SK-N-SH (cell line): Measurements from ENCODE around the gene POLDIP3. TPM values are rescaled to one million over a fixed set of nuclear protein-coding genes. Genes with fewer than 3 reads are reported as not detected.

ENCODE experiments used
- CTCF ChIA-PET: fragments of 300-600, 350-600 bp; formaldehyde crosslinking; extraction: SDS; loops from one replicate; lab custom pipeline; 2021; lab: Yijun Ruan, JAX
- POLR2A ChIA-PET: fragments of 350-600 bp; sonication (Branson Sonifier 250); formaldehyde crosslinking; extraction: SDS; loops from one replicate; lab custom pipeline; 2020; ENCODE audit warnings: antibody characterized with exemption, inconsistent platforms; lab: Yijun Ruan, JAX
- DNase-seq: peaks from one replicate; pipeline ENCODE4 v3.0.0; 2012
- H2AFZ ChIP-seq: fragments of 200-600 bp; sonication (generic); 2 replicates; pipeline ENCODE4 v1.8.1; 2016; ENCODE audit warnings: antibody characterized with exemption, mild to moderate bottlenecking, low read depth
- H3F3A ChIP-seq: fragments of 200-600 bp; sonication (generic); replicated peaks from 2 replicates; pipeline ENCODE3; 2016; ENCODE audit warnings: antibody characterized with exemption, mild to moderate bottlenecking; ENCODE audit not compliant: insufficient read depth
- H3K27ac ChIP-seq, 2 experiments: fragments of 200-500 bp in 1 of 2; fragments of 200-600 bp in 1 of 2; sonication (Bioruptor generic) in 1 of 2; sonication (generic), shearing (Covaris generic) in 1 of 2; 2 replicates each; pipeline versions ENCODE4 v1.5.1 to v1.6.1; 2014 to 2016; ENCODE audit warnings: low read depth in 2 of 2, inconsistent platforms in 1 of 2, low read length in 1 of 2, mild to moderate bottlenecking in 1 of 2, mixed read lengths in 1 of 2
- H3K27me3 ChIP-seq: fragments of 200-600 bp; sonication (generic), shearing (Covaris generic); 2 replicates; pipeline ENCODE4 v1.6.1; 2016; ENCODE audit warnings: mixed run types; ENCODE audit not compliant: insufficient read depth
- H3K36me3 ChIP-seq, 2 experiments: fragments of 200-500 bp in 1 of 2; fragments of 200-600 bp in 1 of 2; sonication (Bioruptor generic) in 1 of 2; sonication (generic) in 1 of 2; replicated peaks in 1 of 2; 2 replicates each; pipeline versions ENCODE3 to v1.5.1; 2014 to 2016; ENCODE audit warnings: low read length in 1 of 2, mild to moderate bottlenecking in 1 of 2; ENCODE audit not compliant: insufficient read depth in 2 of 2, control insufficient read depth in 1 of 2
- H3K4me1 ChIP-seq, 2 experiments: fragments of 200-500 bp in 1 of 2; fragments of 200-600 bp in 1 of 2; sonication (Bioruptor generic) in 1 of 2; sonication (generic), shearing (Covaris generic) in 1 of 2; 2 replicates each; pipeline versions ENCODE4 v1.5.1 to v1.6.1; 2014 to 2016; ENCODE audit warnings: low read depth in 1 of 2, low read length in 1 of 2, mixed run types in 1 of 2; ENCODE audit not compliant: insufficient read depth in 2 of 2, control insufficient read depth in 1 of 2
- H3K4me2 ChIP-seq: fragments of 200-600 bp; sonication (generic), shearing (Covaris generic); 2 replicates; pipeline ENCODE4 v1.6.1; 2017; ENCODE audit warnings: mixed run types
- H3K4me3 ChIP-seq, 2 experiments: fragments of 200-500 bp in 1 of 2; fragments of 200-600 bp in 1 of 2; sonication (Bioruptor generic) in 1 of 2; sonication (generic), shearing (Covaris generic) in 1 of 2; 2 replicates each; pipeline versions ENCODE4 v1.5.1 to v1.8.1; 2014 to 2016; ENCODE audit warnings: low read depth in 2 of 2, inconsistent platforms in 1 of 2, low read length in 1 of 2, mild to moderate bottlenecking in 1 of 2, mixed read lengths in 1 of 2, moderate library complexity in 1 of 2
- H3K79me2 ChIP-seq: fragments of 200-600 bp; sonication (generic); 2 replicates; pipeline ENCODE4 v1.8.1; 2017; ENCODE audit warnings: mild to moderate bottlenecking; ENCODE audit not compliant: insufficient read depth
- H3K9ac ChIP-seq: fragments of 200-600 bp; sonication (generic); 2 replicates; pipeline ENCODE4 v1.6.1; 2017; ENCODE audit warnings: mixed run types
- H3K9me2 ChIP-seq: fragments of 200-600 bp; sonication (generic); 2 replicates; pipeline ENCODE4 v1.6.1; 2017; ENCODE audit warnings: mixed run types
- H3K9me3 ChIP-seq: fragments of 200-600 bp; sonication (generic); 2 replicates; pipeline ENCODE4 v1.6.1; 2017; ENCODE audit warnings: mixed run types, mild to moderate bottlenecking, moderate library complexity
- H4K20me1 ChIP-seq: fragments of 200-600 bp; sonication (generic); 2 replicates; pipeline ENCODE4 v1.6.1; 2017; ENCODE audit warnings: mild to moderate bottlenecking, mixed run types; ENCODE audit not compliant: insufficient read depth
- EP300 ChIP-seq, 2 experiments: IDR thresholded peaks; 2 replicates each; pipeline versions ENCODE4 v1.4.0 to v1.6.1; 2012; ENCODE audit warnings: borderline replicate concordance in 1 of 2, low read depth in 1 of 2, low read length in 1 of 2
- EZH2phosphoT487 ChIP-seq: fragments of 200-600 bp; sonication (generic); IDR thresholded peaks from 2 replicates; pipeline ENCODE4 v1.6.1; 2017; ENCODE audit warnings: low read depth, mixed run types, mild to moderate bottlenecking, antibody characterized with exemption, moderate library complexity, borderline replicate concordance
- FOSL2 ChIP-seq: IDR thresholded peaks from 2 replicates; pipeline ENCODE4 v1.4.0; 2012; ENCODE audit warnings: low read depth, mild to moderate bottlenecking, moderate library complexity, borderline replicate concordance
- FOXJ3 ChIP-seq: sonication (generic); formaldehyde crosslinking; IDR thresholded peaks from 2 replicates; pipeline ENCODE4 v1.5.1; 2020; ENCODE audit warnings: mild to moderate bottlenecking, missing genetic modification reagents
- GABPA ChIP-seq: IDR thresholded peaks from 2 replicates; pipeline ENCODE4 v1.4.0; 2012; ENCODE audit warnings: low read depth, mild to moderate bottlenecking
- JUND ChIP-seq: IDR thresholded peaks from 2 replicates; pipeline ENCODE4 v1.4.0; 2012
- MXI1 ChIP-seq: IDR thresholded peaks from 2 replicates; pipeline ENCODE4 v1.6.1; 2012; ENCODE audit warnings: mild to moderate bottlenecking, low read depth, low read length, improper control_type of control experiment
- NRF1 ChIP-seq: IDR thresholded peaks from 2 replicates; pipeline ENCODE4 v1.6.1; 2012; ENCODE audit warnings: low read depth, mild to moderate bottlenecking, low read length
- RCOR1 ChIP-seq: fragments of 150-350 bp; IDR thresholded peaks from 2 replicates; pipeline ENCODE4 v1.6.1; 2017; ENCODE audit warnings: antibody characterized with exemption, low read length
- RFX5 ChIP-seq: IDR thresholded peaks from 2 replicates; pipeline ENCODE4 v1.6.1; 2012; ENCODE audit warnings: mild to moderate bottlenecking, improper control_type of control experiment, low read length
- TAF1 ChIP-seq: IDR thresholded peaks from 2 replicates; pipeline ENCODE4 v1.6.1; 2012; ENCODE audit warnings: low read depth, mild to moderate bottlenecking, low read length, moderate library complexity, borderline replicate concordance
- TCF12 ChIP-seq: IDR thresholded peaks from 2 replicates; pipeline ENCODE4 v1.4.0; 2012
- WGBS: methylation state at CpG from one replicate; pipeline ENCODE4 v1.1.6; 2017; ENCODE audit warnings: low lambda C conversion rate; 5-methylcytosine and 5-hydroxymethylcytosine counted together
- polyA plus RNA-seq, 3 experiments: library from polyadenylated mRNA; depleted of rRNA; stranded (reverse); fragments of >200 nt; gene quantifications; 2 replicates each; pipeline ENCODE4 v1.2.3, GENCODE V29; 2012
- TF ChIP-seq, protein P1 (sequence below): IDR thresholded peaks from 2 replicates; pipeline ENCODE4 v1.6.1; 2012; ENCODE audit warnings: mild to moderate bottlenecking, low read depth, low read length, moderate library complexity
- TF ChIP-seq, protein P2 (sequence below): IDR thresholded peaks from 2 replicates; pipeline ENCODE4 v1.4.0; 2012; ENCODE audit warnings: low read depth
- TF ChIP-seq, protein P3 (sequence below): fragments of 150-350 bp; IDR thresholded peaks from 2 replicates; pipeline ENCODE4 v1.6.1; 2017; ENCODE audit warnings: antibody characterized with exemption, low read length, low read depth, borderline replicate concordance

POLDIP3 gene
- polyA plus RNA-seq, 1 of the 3 experiments (the other 2 are of a cell fraction) = 18.8 TPM

DNA sequence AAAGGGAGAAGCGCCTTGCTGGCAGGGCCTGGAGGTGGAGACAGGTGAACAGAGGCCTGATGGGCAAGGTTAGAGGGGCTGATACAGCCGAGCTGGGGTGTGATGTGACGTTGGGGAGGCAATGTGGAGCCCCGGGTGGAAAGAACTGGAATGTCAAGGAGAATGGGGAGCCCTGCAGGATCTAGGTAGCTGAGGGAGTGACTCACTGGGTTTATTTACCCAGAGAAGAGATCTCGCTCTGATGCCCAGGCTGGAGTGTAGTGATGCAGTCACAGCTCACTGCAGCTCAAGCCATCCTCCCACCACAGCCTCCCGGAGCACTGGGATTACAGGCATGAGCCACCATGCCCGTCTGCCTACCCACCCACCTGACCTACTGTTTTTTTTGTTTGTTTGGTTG, 36.5 kb upstream of the POLDIP3 start:
- no peak overlapping the region for H2AFZ ChIP-seq
- H4K20me1 ChIP-seq = no peaks in the 10 kb centered on the region; the same call in 1 of the 2 replicates
- POLR2A ChIA-PET = no interaction called here
- H3K4me3 ChIP-seq = no peak overlapping the region
- H3K27ac ChIP-seq = no peak overlapping the region
- peaks cover 0 to 6% of the 10 kb centered on the region in 2 experiments; a peak in 1 of 4 replicates for H3K4me1 ChIP-seq
- H3K9me3 ChIP-seq = no peaks in the 10 kb centered on the region
- no peak overlapping the region for H3K9ac ChIP-seq
- CTCF ChIA-PET = interaction anchor here (1.0 kb wide), 1 partner anchor 10 kb away, joined by 3 read pairs; no protein-coding TSS in a partner anchor
- no peaks in the 10 kb centered on the region for H3K9me2 ChIP-seq
- H3K27me3 ChIP-seq = no peaks in the 10 kb centered on the region
- no peaks in the 10 kb centered on the region for H3F3A ChIP-seq
- TF ChIP-seq MXI1 = no peak
- no peak for TF ChIP-seq TCF12
- TF ChIP-seq, protein P1, sequence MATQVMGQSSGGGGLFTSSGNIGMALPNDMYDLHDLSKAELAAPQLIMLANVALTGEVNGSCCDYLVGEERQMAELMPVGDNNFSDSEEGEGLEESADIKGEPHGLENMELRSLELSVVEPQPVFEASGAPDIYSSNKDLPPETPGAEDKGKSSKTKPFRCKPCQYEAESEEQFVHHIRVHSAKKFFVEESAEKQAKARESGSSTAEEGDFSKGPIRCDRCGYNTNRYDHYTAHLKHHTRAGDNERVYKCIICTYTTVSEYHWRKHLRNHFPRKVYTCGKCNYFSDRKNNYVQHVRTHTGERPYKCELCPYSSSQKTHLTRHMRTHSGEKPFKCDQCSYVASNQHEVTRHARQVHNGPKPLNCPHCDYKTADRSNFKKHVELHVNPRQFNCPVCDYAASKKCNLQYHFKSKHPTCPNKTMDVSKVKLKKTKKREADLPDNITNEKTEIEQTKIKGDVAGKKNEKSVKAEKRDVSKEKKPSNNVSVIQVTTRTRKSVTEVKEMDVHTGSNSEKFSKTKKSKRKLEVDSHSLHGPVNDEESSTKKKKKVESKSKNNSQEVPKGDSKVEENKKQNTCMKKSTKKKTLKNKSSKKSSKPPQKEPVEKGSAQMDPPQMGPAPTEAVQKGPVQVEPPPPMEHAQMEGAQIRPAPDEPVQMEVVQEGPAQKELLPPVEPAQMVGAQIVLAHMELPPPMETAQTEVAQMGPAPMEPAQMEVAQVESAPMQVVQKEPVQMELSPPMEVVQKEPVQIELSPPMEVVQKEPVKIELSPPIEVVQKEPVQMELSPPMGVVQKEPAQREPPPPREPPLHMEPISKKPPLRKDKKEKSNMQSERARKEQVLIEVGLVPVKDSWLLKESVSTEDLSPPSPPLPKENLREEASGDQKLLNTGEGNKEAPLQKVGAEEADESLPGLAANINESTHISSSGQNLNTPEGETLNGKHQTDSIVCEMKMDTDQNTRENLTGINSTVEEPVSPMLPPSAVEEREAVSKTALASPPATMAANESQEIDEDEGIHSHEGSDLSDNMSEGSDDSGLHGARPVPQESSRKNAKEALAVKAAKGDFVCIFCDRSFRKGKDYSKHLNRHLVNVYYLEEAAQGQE = no peak
- no peak for TF ChIP-seq RCOR1
- no peak for TF ChIP-seq RFX5
- TF ChIP-seq JUND = no peak
- no peak for TF ChIP-seq NRF1
- TF ChIP-seq EP300 (IDR thresholded peaks at IDR 0.05; ENCODE audit: borderline replicate concordance in 1 of 2, low read depth in 1 of 2, low read length in 1 of 2) = no peak
- TF ChIP-seq GABPA = no peak
- TF ChIP-seq, protein P2, sequence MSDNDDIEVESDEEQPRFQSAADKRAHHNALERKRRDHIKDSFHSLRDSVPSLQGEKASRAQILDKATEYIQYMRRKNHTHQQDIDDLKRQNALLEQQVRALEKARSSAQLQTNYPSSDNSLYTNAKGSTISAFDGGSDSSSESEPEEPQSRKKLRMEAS = no peak
- no peak for TF ChIP-seq TAF1
- TF ChIP-seq, protein P3, sequence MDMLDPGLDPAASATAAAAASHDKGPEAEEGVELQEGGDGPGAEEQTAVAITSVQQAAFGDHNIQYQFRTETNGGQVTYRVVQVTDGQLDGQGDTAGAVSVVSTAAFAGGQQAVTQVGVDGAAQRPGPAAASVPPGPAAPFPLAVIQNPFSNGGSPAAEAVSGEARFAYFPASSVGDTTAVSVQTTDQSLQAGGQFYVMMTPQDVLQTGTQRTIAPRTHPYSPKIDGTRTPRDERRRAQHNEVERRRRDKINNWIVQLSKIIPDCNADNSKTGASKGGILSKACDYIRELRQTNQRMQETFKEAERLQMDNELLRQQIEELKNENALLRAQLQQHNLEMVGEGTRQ = no peak
- TF ChIP-seq FOXJ3 (CRISPR knock-in tag) = no peak
- TF ChIP-seq FOSL2 = no peak
- no peak for TF ChIP-seq EZH2phosphoT487
- 80% methylated on average over 7 of the region's 7 CpGs for WGBS
- peaks cover 30% of the 10 kb centered on the region for H3K79me2 ChIP-seq
- no peak overlapping the region for H3K4me2 ChIP-seq
- no peaks in the 10 kb centered on the region for H3K36me3 ChIP-seq
- DNase-seq = no peak
